ENCODE data around the gene ZIC1.

The ZIC1 gene

GRCh38 chr3:147416931-147417330, 7.8 kb downstream of the ZIC1 start:
- no peak for DNase-seq
- in situ Hi-C loops (cut with HindIII; ENCODE audit: low pct_ligation_motif_present, low pct_unique_long_range_greater_than_20kb, low sequenced_read_pairs): no loop called here

- in situ Hi-C loops (cut with HindIII; ENCODE audit: low pct_ligation_motif_present, low pct_unique_long_range_greater_than_20kb, low sequenced_read_pairs): no loop called here
Measured at GRCh38 chr3:147417551-147418295, 8.6 kb downstream of the ZIC1 start.

GRCh38 chr3:147418371-147418781, 9.2 kb downstream of the ZIC1 start:
- no peak for DNase-seq
- in situ Hi-C loops (cut with HindIII; ENCODE audit: low pct_ligation_motif_present, low pct_unique_long_range_greater_than_20kb, low sequenced_read_pairs): no loop called here

More at GRCh38 chr3:147417551-147418295, 8.6 kb downstream of the ZIC1 start:
- DNase-seq: no peak

- in situ Hi-C loops (cut with HindIII; ENCODE audit: low pct_ligation_motif_present, low pct_unique_long_range_greater_than_20kb, low sequenced_read_pairs): no loop called here
- DNase-seq: peak; percentile 56
Measured at GRCh38 chr3:147418808-147419701, 9.9 kb downstream of the ZIC1 start.

GRCh38 chr3:147419781-147420224, 10.6 kb downstream of the ZIC1 start:
- no peak for DNase-seq
- in situ Hi-C loops (cut with HindIII; ENCODE audit: low pct_ligation_motif_present, low pct_unique_long_range_greater_than_20kb, low sequenced_read_pairs): no loop called here

GRCh38 chr3:147420353-147421183, 11.4 kb downstream of the ZIC1 start:
- DNase-seq: no peak
- in situ Hi-C loops (cut with HindIII; ENCODE audit: low pct_ligation_motif_present, low pct_unique_long_range_greater_than_20kb, low sequenced_read_pairs): no loop called here

- DNase-seq: no peak
- in situ Hi-C loops (cut with HindIII; ENCODE audit: low pct_ligation_motif_present, low pct_unique_long_range_greater_than_20kb, low sequenced_read_pairs): no loop called here
Measured at GRCh38 chr3:147421184-147421912, 12.2 kb downstream of the ZIC1 start.

- no peak for DNase-seq
- in situ Hi-C loops (cut with HindIII; ENCODE audit: low pct_ligation_motif_present, low pct_unique_long_range_greater_than_20kb, low sequenced_read_pairs): no loop called here
Measured at GRCh38 chr3:147422196-147422595, 13.0 kb downstream of the ZIC1 start.

GRCh38 chr3:147422601-147423536, 13.7 kb downstream of the ZIC1 start:
- in situ Hi-C loops (cut with HindIII; ENCODE audit: low pct_ligation_motif_present, low pct_unique_long_range_greater_than_20kb, low sequenced_read_pairs): no loop called here
- no peak for DNase-seq

GRCh38 chr3:147423537-147423797, 14.3 kb downstream of the ZIC1 start:
- in situ Hi-C loops (cut with HindIII; ENCODE audit: low pct_ligation_motif_present, low pct_unique_long_range_greater_than_20kb, low sequenced_read_pairs): no loop called here

GRCh38 chr3:147423798-147424580, 14.8 kb downstream of the ZIC1 start:
- in situ Hi-C loops (cut with HindIII; ENCODE audit: low pct_ligation_motif_present, low pct_unique_long_range_greater_than_20kb, low sequenced_read_pairs): no loop called here

More at GRCh38 chr3:147423537-147423797, 14.3 kb downstream of the ZIC1 start:
- DNase-seq: no peak

GRCh38 chr3:147424581-147425387, 15.6 kb downstream of the ZIC1 start:
- no peak for DNase-seq

More at GRCh38 chr3:147423798-147424580, 14.8 kb downstream of the ZIC1 start:
- DNase-seq: no peak

GRCh38 chr3:147425388-147425850, 16.3 kb downstream of the ZIC1 start:
- no peak for DNase-seq
- in situ Hi-C loops (cut with HindIII; ENCODE audit: low pct_ligation_motif_present, low pct_unique_long_range_greater_than_20kb, low sequenced_read_pairs): no loop called here

More at GRCh38 chr3:147424581-147425387, 15.6 kb downstream of the ZIC1 start:
- in situ Hi-C loops (cut with HindIII; ENCODE audit: low pct_ligation_motif_present, low pct_unique_long_range_greater_than_20kb, low sequenced_read_pairs): no loop called here

GRCh38 chr3:147426931-147427330, 17.8 kb downstream of the ZIC1 start:
- in situ Hi-C loops (cut with HindIII; ENCODE audit: low pct_ligation_motif_present, low pct_unique_long_range_greater_than_20kb, low sequenced_read_pairs): no loop called here
- DNase-seq: no peak

GRCh38 chr3:147427746-147428145, 18.6 kb downstream of the ZIC1 start:
- in situ Hi-C loops (cut with HindIII; ENCODE audit: low pct_ligation_motif_present, low pct_unique_long_range_greater_than_20kb, low sequenced_read_pairs): no loop called here
- DNase-seq: no peak

GRCh38 chr3:147428326-147428725, 19.2 kb downstream of the ZIC1 start:
- no peak for DNase-seq
- in situ Hi-C loops (cut with HindIII; ENCODE audit: low pct_ligation_motif_present, low pct_unique_long_range_greater_than_20kb, low sequenced_read_pairs): no loop called here

All from ACHN (cell line).